ENCODE results near the gene UBE2I. TPM values are rescaled to one million over a fixed set of nuclear protein-coding genes. Genes with fewer than 3 reads are reported as not detected.

The UBE2I gene
- total RNA-seq, 1 donor from 2014 or later: 112 TPM

GRCh38 chr16:1314399-1315068, 5.1 kb downstream of the UBE2I start:
- no peak for TF ChIP-seq CTCF (conservative IDR thresholded peaks at IDR 0.05; ENCODE audit: low read depth, low read length)
- DNase-seq (ENCODE audit: low read depth): no peak
- no peak overlapping the region for H3K4me3 ChIP-seq (ENCODE audit: low read depth, low read length)

GRCh38 chr16:1315081-1316032, 5.9 kb downstream of the UBE2I start:
- no peak overlapping the region for H3K4me3 ChIP-seq (ENCODE audit: low read depth, low read length)
- DNase-seq (ENCODE audit: low read depth): no peak
- TF ChIP-seq CTCF (conservative IDR thresholded peaks at IDR 0.05; ENCODE audit: low read depth, low read length): no peak

- TF ChIP-seq CTCF (conservative IDR thresholded peaks at IDR 0.05; ENCODE audit: low read depth, low read length): no peak
- H3K4me3 ChIP-seq (ENCODE audit: low read depth, low read length): no peak overlapping the region
- DNase-seq (ENCODE audit: low read depth): no peak
These were observed 6.6 kb downstream of the UBE2I start for GRCh38 chr16:1316033-1316405.

GRCh38 chr16:1317479-1318267, 8.2 kb downstream of the UBE2I start:
- H3K4me3 ChIP-seq (ENCODE audit: low read depth, low read length): no peak overlapping the region
- no peak for TF ChIP-seq CTCF (conservative IDR thresholded peaks at IDR 0.05; ENCODE audit: low read depth, low read length)
- DNase-seq (ENCODE audit: low read depth): no peak

- DNase-seq (ENCODE audit: low read depth): no peak
- H3K4me3 ChIP-seq (ENCODE audit: low read depth, low read length): no peak overlapping the region
- TF ChIP-seq CTCF (conservative IDR thresholded peaks at IDR 0.05; ENCODE audit: low read depth, low read length): no peak
These were observed 8.8 kb downstream of the UBE2I start for GRCh38 chr16:1318268-1318545.

- H3K4me3 ChIP-seq (ENCODE audit: low read depth, low read length): no peak overlapping the region
- no peak for TF ChIP-seq CTCF (conservative IDR thresholded peaks at IDR 0.05; ENCODE audit: low read depth, low read length)
- DNase-seq (ENCODE audit: low read depth): no peak
These were observed 9.6 kb downstream of the UBE2I start for GRCh38 chr16:1319041-1319440.
